Spleen (tissue), 7 donors: ENCODE results near the gene CRPPA.

Experiments
- POLR2A ChIP-seq, 3 donors: fragments of 450-650 bp; IDR thresholded peaks; one replicate each; pipeline ENCODE4 v1.5.1; 2017; ENCODE audit warnings: antibody characterized with exemption in 3 of 3, mild to moderate bottlenecking in 1 of 3
- POLR2AphosphoS5 ChIP-seq, 3 donors: sonication (generic); formaldehyde crosslinking; IDR thresholded peaks; one replicate each; pipeline ENCODE4 v1.5.1; 2017; ENCODE audit warnings: antibody characterized with exemption in 3 of 3
- TF ChIP-seq, protein P1 (sequence below), 11 experiments: fragments of 200-600 bp in 7 of 11; fragments of 450-650 bp in 4 of 11; sonication (generic) in 4 of 11; IDR thresholded peaks in 8 of 11; conservative IDR thresholded peaks in 3 of 11; 1 replicate in 7 of 11; 2 replicates in 4 of 11; pipeline versions ENCODE4 v1.4.0 to v1.8.0; 2016 to 2021; ENCODE audit warnings: antibody characterized with exemption in 11 of 11, inconsistent platforms in 4 of 11, mild to moderate bottlenecking in 1 of 11
- donor health status: DM: no; HTN: no; CAD: no; lungs with moderate emphysema.
- donor health status: DM: no; HTN: no; CAD: no.
- donor health status: DM: no; HTN: no; CAD: no.

GRCh38 chr7:16422917-16423316 is 1.6 kb upstream of the CRPPA start:
- TF ChIP-seq, protein P1, sequence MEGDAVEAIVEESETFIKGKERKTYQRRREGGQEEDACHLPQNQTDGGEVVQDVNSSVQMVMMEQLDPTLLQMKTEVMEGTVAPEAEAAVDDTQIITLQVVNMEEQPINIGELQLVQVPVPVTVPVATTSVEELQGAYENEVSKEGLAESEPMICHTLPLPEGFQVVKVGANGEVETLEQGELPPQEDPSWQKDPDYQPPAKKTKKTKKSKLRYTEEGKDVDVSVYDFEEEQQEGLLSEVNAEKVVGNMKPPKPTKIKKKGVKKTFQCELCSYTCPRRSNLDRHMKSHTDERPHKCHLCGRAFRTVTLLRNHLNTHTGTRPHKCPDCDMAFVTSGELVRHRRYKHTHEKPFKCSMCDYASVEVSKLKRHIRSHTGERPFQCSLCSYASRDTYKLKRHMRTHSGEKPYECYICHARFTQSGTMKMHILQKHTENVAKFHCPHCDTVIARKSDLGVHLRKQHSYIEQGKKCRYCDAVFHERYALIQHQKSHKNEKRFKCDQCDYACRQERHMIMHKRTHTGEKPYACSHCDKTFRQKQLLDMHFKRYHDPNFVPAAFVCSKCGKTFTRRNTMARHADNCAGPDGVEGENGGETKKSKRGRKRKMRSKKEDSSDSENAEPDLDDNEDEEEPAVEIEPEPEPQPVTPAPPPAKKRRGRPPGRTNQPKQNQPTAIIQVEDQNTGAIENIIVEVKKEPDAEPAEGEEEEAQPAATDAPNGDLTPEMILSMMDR (IDR thresholded peaks at IDR 0.05 in 8 of 11, conservative IDR thresholded peaks at IDR 0.05 in 3 of 11), result no peak
- TF ChIP-seq POLR2AphosphoS5 (IDR thresholded peaks at IDR 0.05) (no peak), POLR2A (IDR thresholded peaks at IDR 0.05) (no peak)
